Measurements from ENCODE around the gene LMX1B. TPM values are rescaled to one million over a fixed set of nuclear protein-coding genes. Genes with fewer than 3 reads are reported as not detected.

The LMX1B gene
- total and polyA plus RNA-seq, 8 donors, result 0.20 TPM; not detected in 7

DNA sequence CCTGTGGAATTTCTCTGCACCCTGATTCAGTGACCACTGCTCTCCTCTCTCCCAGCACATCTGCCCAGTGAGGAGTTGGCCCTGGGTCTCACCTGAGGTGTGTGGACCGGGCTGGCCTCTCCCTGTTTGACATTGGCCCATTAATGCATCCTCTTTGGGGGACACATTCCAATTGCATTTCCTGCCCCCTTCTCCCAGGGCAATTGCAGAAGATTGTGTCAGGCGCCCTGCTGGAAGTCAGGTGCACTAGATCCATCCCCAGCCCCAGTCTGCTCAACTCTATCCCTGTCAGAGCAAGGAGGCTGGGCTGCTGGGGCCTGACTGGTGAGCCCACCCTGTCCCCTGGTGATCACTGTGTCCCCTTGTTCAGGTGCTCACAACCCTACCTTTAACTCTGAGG lies 84.5 kb downstream of the LMX1B start:
- Histone ChIP-seq H3K27ac (no peak overlapping the region), H3K4me1 (no peaks in the 10 kb centered on the region), H3K4me3 (no peak overlapping the region), H3K36me3 (no peaks in the 10 kb centered on the region), H3K27me3 (peaks cover 0 to 70% (median 18%) of the 10 kb centered on the region in 3 donors), H3K9me3 (no peaks in the 10 kb centered on the region)
- TF ChIP-seq EP300 (IDR thresholded peaks at IDR 0.05) (no peak), POLR2A (IDR thresholded peaks at IDR 0.05) (no peak)
- TF ChIP-seq, protein P1, sequence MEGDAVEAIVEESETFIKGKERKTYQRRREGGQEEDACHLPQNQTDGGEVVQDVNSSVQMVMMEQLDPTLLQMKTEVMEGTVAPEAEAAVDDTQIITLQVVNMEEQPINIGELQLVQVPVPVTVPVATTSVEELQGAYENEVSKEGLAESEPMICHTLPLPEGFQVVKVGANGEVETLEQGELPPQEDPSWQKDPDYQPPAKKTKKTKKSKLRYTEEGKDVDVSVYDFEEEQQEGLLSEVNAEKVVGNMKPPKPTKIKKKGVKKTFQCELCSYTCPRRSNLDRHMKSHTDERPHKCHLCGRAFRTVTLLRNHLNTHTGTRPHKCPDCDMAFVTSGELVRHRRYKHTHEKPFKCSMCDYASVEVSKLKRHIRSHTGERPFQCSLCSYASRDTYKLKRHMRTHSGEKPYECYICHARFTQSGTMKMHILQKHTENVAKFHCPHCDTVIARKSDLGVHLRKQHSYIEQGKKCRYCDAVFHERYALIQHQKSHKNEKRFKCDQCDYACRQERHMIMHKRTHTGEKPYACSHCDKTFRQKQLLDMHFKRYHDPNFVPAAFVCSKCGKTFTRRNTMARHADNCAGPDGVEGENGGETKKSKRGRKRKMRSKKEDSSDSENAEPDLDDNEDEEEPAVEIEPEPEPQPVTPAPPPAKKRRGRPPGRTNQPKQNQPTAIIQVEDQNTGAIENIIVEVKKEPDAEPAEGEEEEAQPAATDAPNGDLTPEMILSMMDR (IDR thresholded peaks at IDR 0.05), result no peak
- no peak for DNase-seq
- 65 to 85% (median 68%) methylated on average over 2 of the region's 2 CpGs for WGBS, 5 donors
- intact Hi-C loops (cut with DNase I; ENCODE audit: low total_unique reads), result no loop called here

DNA sequence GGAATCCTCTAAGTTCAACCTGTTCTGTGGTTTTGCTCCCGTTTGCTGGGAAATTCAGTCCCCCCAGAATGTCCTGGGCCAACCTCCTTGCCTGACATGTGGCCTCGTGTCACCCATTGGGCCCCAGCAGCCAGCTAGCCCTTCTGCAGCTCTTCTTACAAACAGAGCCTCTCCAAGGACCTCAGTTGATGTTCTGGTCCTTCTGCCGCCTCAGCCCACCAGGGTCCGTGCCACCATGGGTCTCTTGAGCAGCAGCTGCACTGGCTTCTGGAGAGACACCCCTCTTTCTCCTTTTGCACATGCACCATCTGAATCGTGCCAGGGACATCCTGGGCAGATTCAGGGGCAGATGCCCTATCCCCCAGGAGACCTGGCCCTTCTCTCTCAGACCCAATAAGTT lies 85.0 kb downstream of the LMX1B start:
- Histone ChIP-seq H3K4me1 (no peaks in the 10 kb centered on the region), H3K27ac (no peak overlapping the region), H3K9me3 (no peaks in the 10 kb centered on the region), H3K27me3 (peaks cover 0 to 70% (median 23%) of the 10 kb centered on the region in 3 donors), H3K36me3 (no peaks in the 10 kb centered on the region), H3K4me3 (no peak overlapping the region)
- intact Hi-C loops (cut with DNase I; ENCODE audit: low total_unique reads), result no loop called here
- WGBS, 5 donors, result 57 to 77% (median 70%) methylated on average over 5 of the region's 5 CpGs
- TF ChIP-seq POLR2A (IDR thresholded peaks at IDR 0.05), result no peak
- no peak for TF ChIP-seq EP300 (IDR thresholded peaks at IDR 0.05)
- TF ChIP-seq, protein P1 (IDR thresholded peaks at IDR 0.05), result no peak
- TF ChIP-seq POLR2AphosphoS5 (IDR thresholded peaks at IDR 0.05), result no peak
- no peak for DNase-seq

DNA sequence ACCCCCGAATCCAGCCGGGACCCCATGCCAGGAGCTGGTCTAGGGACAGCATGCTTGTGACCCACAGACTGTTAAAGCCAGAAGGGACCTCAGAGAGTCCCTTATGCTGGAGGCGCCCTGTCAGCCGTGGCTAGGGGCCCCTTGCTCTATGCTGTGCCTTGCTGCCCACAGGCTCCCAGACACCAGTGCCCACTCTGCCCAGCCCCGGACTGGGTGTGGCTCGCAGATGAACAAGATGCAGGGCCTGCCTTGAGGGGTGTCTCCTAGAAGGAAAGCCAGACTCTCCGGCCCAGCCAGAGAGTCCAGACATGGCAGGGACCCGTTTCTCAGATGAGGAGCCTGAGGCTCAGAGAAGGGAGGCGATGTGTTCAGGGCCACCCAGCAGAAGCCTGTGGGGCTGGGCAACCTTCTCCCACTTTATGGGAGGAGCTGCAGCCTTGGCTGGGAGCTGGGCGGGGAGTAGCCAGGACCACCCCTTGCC lies 85.7 kb downstream of the LMX1B start:
- H3K4me1 ChIP-seq, result peaks cover 0 to 2% (median under 1%) of the 10 kb centered on the region in 4 donors
- intact Hi-C loops (cut with DNase I; ENCODE audit: low total_unique reads), result no loop called here
- H3K27me3 ChIP-seq, result peaks cover 0 to 75% (median 30%) of the 10 kb centered on the region in 3 donors
- WGBS, 5 donors, result 63 to 80% (median 76%) methylated on average over 6 to 10 of the region's 10 CpGs
- no peaks in the 10 kb centered on the region for H3K36me3 ChIP-seq
- H3K27ac ChIP-seq, result no peak overlapping the region
- no peak overlapping the region for H3K4me3 ChIP-seq
- DNase-seq, result no peak
- no peaks in the 10 kb centered on the region for H3K9me3 ChIP-seq
- TF ChIP-seq EP300 (IDR thresholded peaks at IDR 0.05), result no peak
- TF ChIP-seq POLR2AphosphoS5 (IDR thresholded peaks at IDR 0.05), result no peak

DNA sequence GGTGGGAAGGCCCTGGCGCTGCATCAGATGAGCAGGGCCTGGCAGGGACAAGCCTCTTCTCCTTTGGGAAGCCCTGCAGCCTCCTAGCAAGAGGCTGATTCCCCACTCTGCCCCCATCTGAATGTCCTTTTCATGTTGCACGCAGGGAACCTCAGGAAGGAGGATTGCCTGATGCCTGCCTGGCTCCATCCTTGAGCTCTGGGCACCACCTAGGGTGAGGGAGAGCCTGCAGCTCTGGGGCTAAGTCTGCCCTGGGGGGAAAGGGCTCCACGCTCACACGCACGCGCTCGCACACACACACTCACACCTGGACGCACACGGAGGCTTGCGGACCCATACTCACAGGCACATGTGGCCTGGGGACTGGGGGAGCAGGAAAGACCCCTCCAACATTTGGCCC lies 86.6 kb downstream of the LMX1B start:
- intact Hi-C loops (cut with DNase I; ENCODE audit: low total_unique reads), result no loop called here
- peaks cover 8 to 11% (median 9%) of the 10 kb centered on the region in 4 donors for H3K4me1 ChIP-seq
- H3K9me3 ChIP-seq, result no peaks in the 10 kb centered on the region
- H3K4me3 ChIP-seq, result no peak overlapping the region
- peaks cover 0 to 74% (median 33%) of the 10 kb centered on the region in 3 donors for H3K27me3 ChIP-seq
- H3K27ac ChIP-seq, result no peak overlapping the region
- no peak for TF ChIP-seq POLR2A (IDR thresholded peaks at IDR 0.05)
- TF ChIP-seq, protein P1 (IDR thresholded peaks at IDR 0.05), result no peak
- TF ChIP-seq POLR2AphosphoS5 (IDR thresholded peaks at IDR 0.05), result no peak
- no peak for TF ChIP-seq EP300 (IDR thresholded peaks at IDR 0.05)
- WGBS, 5 donors, result 83 to 91% (median 89%) methylated on average over 9 to 10 of the region's 10 CpGs
- peak in 1 of 2 donors; percentile 1 for DNase-seq
- H3K36me3 ChIP-seq, result no peaks in the 10 kb centered on the region

Measured in stomach (tissue), 9 donors.